HG02840 (cell line): Measurements from ENCODE around the gene CABP4.
"Not testable (repeated sequence)": the region's sequence is repeated elsewhere in the genome, so short reads cannot be mapped to it uniquely, and the experiment has no call there.

Experiments used
- ATAC-seq: cut with Tn5 transposase; IDR thresholded peaks from one replicate; pipeline ENCODE4 v1.9.1; 2021; ENCODE audit warnings: mild to moderate bottlenecking, moderate library complexity, moderate number of reproducible peaks; ENCODE audit not compliant: unreplicated experiment, low FRiP score

Gene CABP4

DNA sequence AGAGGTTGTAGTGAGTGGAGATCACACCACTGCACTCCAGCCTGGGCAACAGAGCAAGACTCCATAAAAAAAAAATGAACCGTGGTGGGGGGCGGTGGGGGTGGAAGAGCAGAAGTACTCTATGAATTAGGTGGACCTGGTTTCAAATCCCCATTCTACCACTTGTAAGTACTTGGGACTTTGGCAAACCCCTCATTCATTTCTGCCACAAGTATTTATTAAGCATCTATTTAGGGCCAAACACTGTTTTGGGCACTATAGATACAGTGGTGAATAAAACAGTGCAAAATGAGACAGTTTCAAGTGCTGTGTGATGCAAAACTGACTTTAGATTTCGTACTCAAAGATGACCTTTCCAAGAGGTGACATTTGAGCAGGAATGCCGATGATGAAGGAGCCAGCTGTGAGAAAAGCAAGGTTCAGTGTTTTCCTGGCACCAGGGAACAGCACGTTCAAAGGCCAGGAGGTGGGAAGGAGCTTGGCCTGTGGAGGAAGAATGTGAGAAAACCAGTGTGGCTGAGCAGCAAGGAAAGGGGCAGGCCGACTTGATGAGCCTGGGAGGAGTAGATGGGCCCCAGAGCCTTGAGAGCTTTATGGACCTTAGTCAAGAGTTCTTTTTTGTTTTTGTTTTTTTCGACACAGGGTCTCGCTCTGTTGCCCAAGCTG is 15.3 kb downstream of the CABP4 start:
- no peak for ATAC-seq

- no peak for ATAC-seq
Observed at GRCh38 chr11:67472882-67473281, 17.7 kb downstream of the CABP4 start.

DNA sequence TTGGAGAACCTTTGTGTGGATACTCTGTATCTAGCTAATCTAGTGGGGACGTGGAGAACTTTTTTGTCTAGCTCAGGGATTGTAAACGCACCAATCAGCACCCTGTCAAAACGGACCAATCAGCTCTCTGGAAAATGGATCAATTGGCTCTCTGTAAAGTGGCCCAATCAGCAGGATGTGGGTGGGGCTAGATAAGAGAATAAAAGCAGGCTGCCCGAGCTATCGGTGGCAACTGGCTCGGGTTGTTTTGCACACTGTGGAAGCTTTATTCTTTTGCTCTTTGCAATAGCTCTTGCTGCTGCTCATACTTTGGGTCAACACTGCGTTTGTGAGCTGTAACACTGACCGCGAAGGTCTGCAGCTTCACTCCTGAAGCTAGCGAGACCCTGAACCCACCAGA is 21.5 kb downstream of the CABP4 start:
- not testable (repeated sequence) for ATAC-seq

DNA sequence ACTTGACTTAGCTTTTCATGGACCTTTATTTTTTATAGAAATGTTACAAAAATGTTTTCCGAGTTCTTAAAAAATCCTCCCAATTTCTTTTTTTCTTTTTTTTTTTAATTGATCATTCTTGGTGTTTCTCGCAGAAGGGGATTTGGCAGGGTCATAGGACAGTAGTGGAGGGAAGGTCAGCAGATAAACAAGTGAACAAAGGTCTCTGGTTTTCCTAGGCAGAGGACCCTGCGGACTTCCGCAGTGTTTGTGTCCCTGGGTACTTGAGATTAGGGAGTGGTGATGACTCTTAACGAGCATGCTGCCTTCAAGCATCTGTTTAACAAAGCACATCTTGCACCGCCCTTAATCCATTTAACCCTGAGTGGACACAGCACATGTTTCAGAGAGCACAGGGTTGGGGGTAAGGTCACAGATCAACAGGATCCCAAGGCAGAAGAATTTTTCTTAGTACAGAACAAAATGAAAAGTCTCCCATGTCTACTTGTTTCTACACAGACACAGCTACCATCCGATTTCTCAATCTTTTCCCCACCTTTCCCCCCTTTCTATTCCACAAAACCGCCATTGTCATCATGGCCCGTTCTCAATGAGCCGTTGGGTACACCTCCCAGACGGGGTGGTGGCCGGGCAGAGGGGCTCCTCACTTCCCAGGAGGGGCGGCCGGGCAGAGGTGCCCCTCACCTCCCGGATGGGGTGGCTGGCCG is 22.3 kb downstream of the CABP4 start:
- ATAC-seq, result not testable (repeated sequence)

DNA sequence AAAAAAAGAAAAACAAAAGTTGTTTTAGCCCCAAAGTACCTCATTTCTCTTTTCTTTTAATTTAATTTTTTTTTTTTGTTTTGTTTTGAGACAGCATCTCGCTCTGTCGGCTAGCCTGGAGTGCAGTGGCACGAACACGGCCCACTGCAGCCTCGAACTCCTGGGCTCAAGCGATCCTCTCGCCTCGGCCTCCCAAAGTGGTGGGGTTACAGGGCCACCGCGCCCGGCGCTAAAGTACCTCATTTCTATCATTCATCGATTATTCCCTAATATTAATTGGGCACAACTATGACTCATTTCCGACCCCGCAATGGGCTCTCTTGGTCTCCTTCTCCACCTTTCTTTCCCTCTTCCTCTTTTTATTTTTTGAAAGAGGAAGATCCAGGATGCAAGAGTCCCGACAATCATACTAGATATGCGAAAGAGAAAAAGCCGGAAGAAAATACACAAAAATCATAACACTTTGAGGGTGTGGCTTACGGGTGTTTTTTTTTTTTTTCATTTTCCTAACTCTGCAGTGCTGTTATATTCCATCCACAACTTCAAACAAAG is 27.2 kb downstream of the CABP4 start:
- ATAC-seq, result peak; percentile 1

DNA sequence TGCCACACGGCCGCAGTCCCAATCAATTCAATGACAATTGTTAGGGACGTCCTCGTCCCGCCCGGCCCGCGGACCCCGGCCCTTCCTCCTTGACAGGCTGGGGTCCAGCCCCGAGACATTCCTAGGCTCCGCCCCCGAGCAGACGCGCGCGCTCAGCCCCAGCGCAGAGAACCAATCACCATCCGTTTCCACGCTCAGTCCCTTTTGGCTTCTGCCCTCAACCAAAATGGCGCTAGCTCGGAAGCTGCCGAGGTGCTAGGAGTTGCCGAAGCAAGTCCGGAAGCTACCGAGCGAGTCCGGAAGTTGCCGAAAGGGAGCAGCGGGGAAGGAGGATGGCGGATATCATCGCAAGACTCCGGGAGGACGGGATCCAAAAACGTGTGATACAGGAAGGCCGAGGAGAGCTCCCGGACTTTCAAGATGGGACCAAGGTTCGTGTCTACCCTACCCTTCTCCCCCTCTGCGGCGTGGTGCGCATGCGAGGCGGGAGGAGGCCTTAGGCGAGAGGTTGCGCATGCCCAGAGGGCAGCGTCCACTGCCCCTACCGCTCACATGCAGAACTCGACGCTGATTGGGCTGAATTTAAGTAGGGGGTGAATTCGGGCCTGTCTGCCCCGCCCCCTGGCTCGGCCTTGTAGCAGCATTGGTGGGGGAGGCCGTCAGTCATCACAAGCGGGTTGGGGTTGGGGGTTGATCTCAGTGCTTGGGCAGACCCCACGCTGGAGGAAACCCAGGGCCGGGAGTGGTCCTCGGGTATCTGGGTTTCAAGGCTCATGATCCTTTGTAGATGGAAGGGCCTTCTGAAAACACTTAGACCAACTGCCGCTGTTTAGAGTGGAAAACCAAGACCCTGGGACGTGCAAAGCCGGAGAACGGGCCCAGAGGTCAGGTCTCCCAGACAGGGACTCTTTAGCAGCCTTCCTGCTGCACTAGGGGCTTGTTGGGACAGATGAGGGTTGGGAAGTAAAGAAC is 28.0 kb downstream of the CABP4 start, which contains the start of gene AIP:
TSS of gene AIP (plus strand) at position 200 of the 972 bp plus-strand sequence. CDS start at position 333, 133 bp downstream.
- peak; percentile 77 for ATAC-seq

DNA sequence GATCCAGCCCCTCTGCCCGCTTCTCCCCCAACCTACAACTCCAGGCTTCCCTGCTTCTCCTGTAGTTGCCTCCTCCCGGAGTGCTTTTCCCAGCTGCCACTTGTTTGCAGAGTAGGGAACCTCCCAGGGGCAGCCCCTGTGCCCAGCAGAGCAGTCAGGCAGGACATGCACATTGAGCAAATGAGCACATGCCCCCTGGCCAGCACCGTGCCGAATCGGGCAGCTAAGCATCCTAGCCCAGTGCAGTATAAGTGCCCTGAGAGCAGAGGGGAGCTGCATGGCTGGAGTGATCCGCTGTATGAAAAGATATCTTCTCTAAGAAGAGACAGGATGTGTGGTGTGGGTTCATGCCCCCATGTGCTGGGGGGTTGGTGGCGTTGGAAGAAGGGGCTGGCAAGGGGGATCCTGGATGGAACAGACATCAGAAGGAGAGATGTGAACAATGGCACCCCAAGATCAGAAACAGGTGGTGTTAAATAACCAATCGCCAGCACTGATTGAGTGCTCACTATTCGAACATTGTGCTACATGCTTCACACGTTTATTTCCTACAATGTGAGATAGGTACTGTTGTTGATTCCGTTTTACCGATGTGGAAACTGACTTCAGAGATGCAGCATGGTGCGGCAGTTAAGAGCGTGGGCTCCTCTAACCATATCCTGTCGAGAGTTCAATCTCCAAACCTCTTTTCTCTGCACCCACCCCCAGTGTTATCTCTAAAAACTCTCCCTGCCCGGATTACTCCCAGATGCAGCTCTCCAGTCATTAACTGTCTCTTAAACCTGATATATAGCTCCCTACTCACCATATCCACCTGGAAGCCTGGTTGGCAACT is 28.9 kb downstream of the CABP4 start:
- no peak for ATAC-seq

DNA sequence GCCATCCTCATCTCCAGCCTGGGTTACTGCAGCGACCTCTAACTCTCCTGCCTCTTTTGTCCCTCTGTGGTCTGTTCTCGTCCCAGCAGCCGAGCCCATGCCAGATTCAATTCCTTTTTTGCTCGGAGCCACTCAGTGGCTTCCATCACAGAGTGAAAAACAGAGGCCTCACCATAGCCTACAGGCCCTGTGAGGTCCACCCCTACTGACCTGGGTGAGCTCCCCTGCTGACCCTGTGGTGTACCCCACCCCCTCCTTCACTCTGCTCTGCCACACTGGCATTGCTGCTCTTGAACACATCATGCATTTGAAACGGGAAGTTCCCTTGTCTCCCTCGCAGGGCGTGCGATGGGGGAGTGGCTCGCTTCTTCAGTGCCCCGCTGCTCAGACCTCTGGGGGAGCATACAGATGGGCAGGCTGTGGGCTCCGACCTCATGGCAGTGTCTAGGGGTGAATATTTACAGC is 29.7 kb downstream of the CABP4 start:
- ATAC-seq, result no peak

DNA sequence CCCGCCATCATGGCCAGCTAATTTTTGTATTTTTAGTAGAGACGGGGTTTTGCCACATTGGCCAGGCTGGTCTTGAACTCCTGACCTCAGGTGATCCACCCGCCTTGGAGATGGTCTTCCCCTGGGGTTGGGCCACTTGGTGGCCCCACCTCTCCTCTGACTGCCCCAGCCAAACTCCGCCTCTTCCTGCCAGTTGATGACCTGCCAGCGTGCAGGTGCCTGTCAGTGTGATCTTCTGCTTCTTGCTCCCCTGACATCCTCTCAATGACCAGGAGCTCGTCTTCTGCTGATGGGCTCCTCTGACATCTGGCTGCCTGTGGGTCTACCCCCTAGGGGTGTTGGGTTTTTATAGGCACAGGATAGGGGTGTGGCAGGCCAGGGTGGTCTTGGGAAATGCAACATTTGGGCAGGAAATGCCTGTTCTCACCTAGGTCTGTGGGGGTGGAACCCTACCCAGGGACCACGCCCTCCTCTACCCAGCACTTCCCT is 30.8 kb downstream of the CABP4 start:
- ATAC-seq, result not testable (repeated sequence)

GRCh38 chr11:67486481-67487195 is 31.5 kb downstream of the CABP4 start:
- ATAC-seq, result no peak

DNA sequence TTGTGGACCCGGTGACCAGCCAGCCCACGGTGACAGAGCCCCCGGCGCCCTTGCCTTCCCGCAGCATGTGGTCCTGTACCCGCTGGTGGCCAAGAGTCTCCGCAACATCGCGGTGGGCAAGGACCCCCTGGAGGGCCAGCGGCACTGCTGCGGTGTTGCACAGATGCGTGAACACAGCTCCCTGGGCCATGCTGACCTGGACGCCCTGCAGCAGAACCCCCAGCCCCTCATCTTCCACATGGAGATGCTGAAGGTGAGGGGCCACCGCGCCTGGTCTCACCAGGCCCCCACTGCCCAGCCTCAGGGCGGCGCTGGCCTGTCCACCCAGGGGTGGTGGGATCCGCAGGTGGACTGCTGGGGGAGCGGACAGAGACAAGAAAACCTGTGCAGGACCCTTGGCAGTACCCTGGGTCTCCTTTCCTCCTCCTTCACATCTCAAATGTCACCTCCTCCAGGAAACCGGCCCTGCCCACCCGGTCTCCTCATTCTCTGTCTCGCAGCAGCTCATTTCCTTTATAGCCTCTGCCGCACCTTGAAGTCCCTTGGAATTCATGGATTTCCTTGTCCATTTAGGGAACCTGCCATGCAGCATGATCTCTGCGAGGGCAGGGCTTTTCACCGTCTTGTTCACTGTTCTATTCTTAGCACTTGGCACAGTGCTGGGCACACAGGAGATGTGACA is 34.2 kb downstream of the CABP4 start:
- ATAC-seq, result no peak

DNA sequence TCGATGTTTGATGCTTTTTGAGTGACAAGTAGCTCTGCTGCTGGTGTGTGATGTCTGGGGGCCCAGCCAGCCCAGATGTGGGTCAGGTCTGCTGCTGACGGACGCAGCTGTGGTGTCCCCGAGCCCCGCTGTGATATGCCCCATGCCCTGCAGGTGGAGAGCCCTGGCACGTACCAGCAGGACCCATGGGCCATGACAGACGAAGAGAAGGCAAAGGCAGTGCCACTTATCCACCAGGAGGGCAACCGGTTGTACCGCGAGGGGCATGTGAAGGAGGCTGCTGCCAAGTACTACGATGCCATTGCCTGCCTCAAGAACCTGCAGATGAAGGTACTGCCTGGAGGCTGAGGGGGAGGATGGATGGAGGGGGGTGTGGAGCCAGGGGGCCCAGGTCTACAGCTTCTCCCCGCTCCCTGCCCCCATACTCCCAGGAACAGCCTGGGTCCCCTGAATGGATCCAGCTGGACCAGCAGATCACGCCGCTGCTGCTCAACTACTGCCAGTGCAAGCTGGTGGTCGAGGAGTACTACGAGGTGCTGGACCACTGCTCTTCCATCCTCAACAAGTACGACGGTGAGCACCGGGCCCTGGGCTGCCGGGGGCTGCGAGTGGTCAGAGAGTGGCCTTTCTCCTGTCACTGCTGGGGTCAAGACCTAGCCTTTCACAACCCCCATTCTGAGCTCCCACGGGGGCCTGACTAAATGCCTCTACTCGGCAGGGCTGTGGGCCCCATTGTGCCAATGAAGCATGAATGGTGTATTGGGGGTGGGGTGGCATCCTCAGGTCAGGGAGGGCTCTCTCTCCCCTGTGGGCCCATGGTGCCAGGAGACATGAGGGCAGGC is 35.0 kb downstream of the CABP4 start:
- ATAC-seq, result no peak

- no peak for ATAC-seq
Observed at GRCh38 chr11:67490727-67491065, 35.5 kb downstream of the CABP4 start.

GRCh38 chr11:67491276-67492068 is 36.3 kb downstream of the CABP4 start:
- ATAC-seq, result no peak

GRCh38 chr11:67492069-67492727 is 37.0 kb downstream of the CABP4 start:
- no peak for ATAC-seq
